Astrocyte (in vitro differentiated cells and primary cell): ENCODE measurements around the gene SOCS1. TPM values are rescaled to one million over a fixed set of nuclear protein-coding genes. Genes with fewer than 3 reads are reported as not detected.

Source experiments
- DNase-seq: peaks from one replicate; pipeline ENCODE4 v3.0.0-alpha.2; 2010; ENCODE audit warnings: low read depth
- FAIRE-seq: peaks from 2 replicates; lab custom pipeline; 2011; peaks lifted over from hg19 to GRCh38; lab: Jason Lieb, UNC
- H2AFZ ChIP-seq: 2 replicates; pipeline ENCODE4 v1.6.0; 2012; ENCODE audit warnings: low read depth, low read length, inconsistent platforms
- H3K27ac ChIP-seq: 2 replicates; pipeline ENCODE4 v1.5.1; 2011; ENCODE audit warnings: low read depth, low read length, inconsistent platforms
- H3K27me3 ChIP-seq: 2 replicates; pipeline ENCODE4 v1.6.0; 2011; ENCODE audit warnings: low read length, inconsistent platforms; ENCODE audit not compliant: insufficient read depth
- H3K36me3 ChIP-seq: 2 replicates; pipeline ENCODE4 v1.5.1; 2011; ENCODE audit warnings: low read length, inconsistent platforms; ENCODE audit not compliant: insufficient read depth
- H3K4me1 ChIP-seq: 2 replicates; pipeline ENCODE4 v1.5.1; 2011; ENCODE audit warnings: low read length, inconsistent platforms; ENCODE audit not compliant: insufficient read depth
- H3K4me2 ChIP-seq: 2 replicates; pipeline ENCODE4 v1.6.0; 2012; ENCODE audit warnings: low read length, inconsistent platforms
- H3K4me3 ChIP-seq: 2 replicates; pipeline ENCODE4 v1.5.1; 2011; ENCODE audit warnings: low read depth, mild to moderate bottlenecking, low read length, inconsistent platforms; ENCODE audit not compliant: insufficient read depth
- H3K79me2 ChIP-seq: 2 replicates; pipeline ENCODE4 v1.6.0; 2012; ENCODE audit warnings: mild to moderate bottlenecking, low read length, inconsistent platforms; ENCODE audit not compliant: insufficient read depth
- H3K9ac ChIP-seq: 2 replicates; pipeline ENCODE4 v1.6.0; 2012; ENCODE audit warnings: mild to moderate bottlenecking, low read length, inconsistent platforms
- H3K9me3 ChIP-seq: 2 replicates; pipeline ENCODE4 v1.5.1; 2012; ENCODE audit warnings: low read depth, mild to moderate bottlenecking, low read length, inconsistent platforms; ENCODE audit not compliant: insufficient read depth
- H4K20me1 ChIP-seq: 2 replicates; pipeline ENCODE4 v1.6.0; 2012; ENCODE audit warnings: low read length, inconsistent platforms; ENCODE audit not compliant: insufficient read depth
- H3K27ac Mint-ChIP-seq: one replicate; pipeline ENCODE4 v1.8.0; 2021; ENCODE audit warnings: mild to moderate bottlenecking, mixed read lengths; ENCODE audit not compliant: unreplicated experiment
- H3K27me3 Mint-ChIP-seq: one replicate; pipeline ENCODE4 v1.8.0; 2021; ENCODE audit warnings: low read depth, mixed read lengths; ENCODE audit not compliant: unreplicated experiment
- H3K36me3 Mint-ChIP-seq: one replicate; pipeline ENCODE4 v1.8.0; 2021; ENCODE audit warnings: low read depth, mixed read lengths; ENCODE audit not compliant: unreplicated experiment
- H3K4me1 Mint-ChIP-seq: one replicate; pipeline ENCODE4 v1.8.0; 2021; ENCODE audit warnings: low read depth, mixed read lengths; ENCODE audit not compliant: unreplicated experiment
- H3K4me3 Mint-ChIP-seq: one replicate; pipeline ENCODE4 v1.8.0; 2021; ENCODE audit warnings: mild to moderate bottlenecking, moderate library complexity, mixed read lengths; ENCODE audit not compliant: unreplicated experiment
- H3K9me3 Mint-ChIP-seq: one replicate; pipeline ENCODE4 v1.8.0; 2021; ENCODE audit warnings: mild to moderate bottlenecking, mixed read lengths; ENCODE audit not compliant: unreplicated experiment
- CTCF ChIP-seq: IDR thresholded peaks from 2 replicates; pipeline ENCODE4 v1.5.1; 2011; ENCODE audit warnings: low read depth, mild to moderate bottlenecking, inconsistent platforms, low read length, moderate library complexity; ENCODE audit not compliant: insufficient read depth
- EZH2 ChIP-seq: IDR thresholded peaks from 2 replicates; pipeline ENCODE4 v1.6.1; 2012; ENCODE audit warnings: mild to moderate bottlenecking, low read length, inconsistent platforms; ENCODE audit not compliant: insufficient read depth
- total RNA-seq: library from RNA; stranded (reverse); gene quantifications from 2 replicates; pipeline ENCODE4 v1.2.1, GENCODE V29; 2021

SOCS1 gene
- total RNA-seq, 1 donor from 2014 or later: 16.0 TPM

- H3K27me3 Mint-ChIP-seq: peaks cover 37% of the 10 kb centered on the region
- H3K9me3 ChIP-seq: no peaks in the 10 kb centered on the region
- H3K27me3 ChIP-seq: no peaks in the 10 kb centered on the region
- no peaks in the 10 kb centered on the region for H3K4me1 ChIP-seq
- no peak overlapping the region for H3K4me3 Mint-ChIP-seq
- H3K4me3 ChIP-seq: no peak overlapping the region
- no peaks in the 10 kb centered on the region for H3K36me3 Mint-ChIP-seq
- H3K27ac ChIP-seq: no peak overlapping the region
- DNase-seq: no peak
- H2AFZ ChIP-seq: no peak overlapping the region
- H3K4me1 Mint-ChIP-seq: peaks cover 4% of the 10 kb centered on the region
- TF ChIP-seq EZH2 (no peak), CTCF (no peak)
- no peak overlapping the region for H3K4me2 ChIP-seq
- H3K27ac Mint-ChIP-seq: no peak overlapping the region
- peaks cover 2% of the 10 kb centered on the region for H3K9me3 Mint-ChIP-seq
- H4K20me1 ChIP-seq: no peaks in the 10 kb centered on the region
- no peak for FAIRE-seq
- no peak overlapping the region for H3K9ac ChIP-seq
- H3K79me2 ChIP-seq: no peaks in the 10 kb centered on the region
- no peaks in the 10 kb centered on the region for H3K36me3 ChIP-seq
These were observed 14.7 kb upstream of the SOCS1 start for GRCh38 chr16:11270602-11271162.

GRCh38 chr16:11268921-11269375 lies 12.9 kb upstream of the SOCS1 start, which contains the start of gene TNP2:
Gene TNP2, minus strand, starts transcription at chr16:11269325. Its CDS starts 63 bp downstream, at chr16:11269262.
- no peaks in the 10 kb centered on the region for H3K4me1 ChIP-seq
- no peak within 1 kb of the TSS for H3K27ac ChIP-seq
- FAIRE-seq (no peak), DNase-seq (no peak)
- no peaks in the 10 kb centered on the region for H3K9me3 ChIP-seq
- no peaks in the 10 kb centered on the region for H3K79me2 ChIP-seq
- no peak within 1 kb of the TSS for H3K4me3 ChIP-seq
- no peak for TF ChIP-seq EZH2
- no peak for TF ChIP-seq CTCF
- no peak within 1 kb of the TSS for H2AFZ ChIP-seq
- no peak within 1 kb of the TSS for H3K9ac ChIP-seq
- no peak within 1 kb of the TSS for H3K27ac Mint-ChIP-seq
- peaks cover 2% of the 10 kb centered on the region for H3K4me1 Mint-ChIP-seq
- no peaks in the 10 kb centered on the region for H4K20me1 ChIP-seq
- peaks cover 46% of the 10 kb centered on the region for H3K27me3 Mint-ChIP-seq
- H3K4me2 ChIP-seq: no peak within 1 kb of the TSS
- H3K36me3 ChIP-seq: no peaks in the 10 kb centered on the region
- no peak within 1 kb of the TSS for H3K4me3 Mint-ChIP-seq
- peaks cover under 1% of the 10 kb centered on the region for H3K9me3 Mint-ChIP-seq
- no peaks in the 10 kb centered on the region for H3K36me3 Mint-ChIP-seq
- H3K27me3 ChIP-seq: no peaks in the 10 kb centered on the region

GRCh38 chr16:11265124-11265523 lies 9.1 kb upstream of the SOCS1 start:
- Histone ChIP-seq H3K27me3 (no peaks in the 10 kb centered on the region), H3K79me2 (no peaks in the 10 kb centered on the region), H3K36me3 (no peaks in the 10 kb centered on the region), H3K27ac (no peak overlapping the region), H2AFZ (no peak overlapping the region), H3K4me3 (no peak overlapping the region), H3K9me3 (no peaks in the 10 kb centered on the region), H3K4me1 (no peaks in the 10 kb centered on the region), H3K4me2 (no peak overlapping the region), H3K9ac (no peak overlapping the region), H4K20me1 (no peaks in the 10 kb centered on the region)
- Mint-ChIP-seq H3K36me3 (no peaks in the 10 kb centered on the region), H3K27me3 (peaks cover 51% of the 10 kb centered on the region), H3K9me3 (no peaks in the 10 kb centered on the region), H3K4me3 (no peak overlapping the region), H3K4me1 (no peaks in the 10 kb centered on the region), H3K27ac (no peak overlapping the region)
- DNase-seq (no peak), FAIRE-seq (no peak)
- TF ChIP-seq EZH2 (no peak), CTCF (no peak)
